ENCODE data around the gene TTC7B.

Gene TTC7B

DNA sequence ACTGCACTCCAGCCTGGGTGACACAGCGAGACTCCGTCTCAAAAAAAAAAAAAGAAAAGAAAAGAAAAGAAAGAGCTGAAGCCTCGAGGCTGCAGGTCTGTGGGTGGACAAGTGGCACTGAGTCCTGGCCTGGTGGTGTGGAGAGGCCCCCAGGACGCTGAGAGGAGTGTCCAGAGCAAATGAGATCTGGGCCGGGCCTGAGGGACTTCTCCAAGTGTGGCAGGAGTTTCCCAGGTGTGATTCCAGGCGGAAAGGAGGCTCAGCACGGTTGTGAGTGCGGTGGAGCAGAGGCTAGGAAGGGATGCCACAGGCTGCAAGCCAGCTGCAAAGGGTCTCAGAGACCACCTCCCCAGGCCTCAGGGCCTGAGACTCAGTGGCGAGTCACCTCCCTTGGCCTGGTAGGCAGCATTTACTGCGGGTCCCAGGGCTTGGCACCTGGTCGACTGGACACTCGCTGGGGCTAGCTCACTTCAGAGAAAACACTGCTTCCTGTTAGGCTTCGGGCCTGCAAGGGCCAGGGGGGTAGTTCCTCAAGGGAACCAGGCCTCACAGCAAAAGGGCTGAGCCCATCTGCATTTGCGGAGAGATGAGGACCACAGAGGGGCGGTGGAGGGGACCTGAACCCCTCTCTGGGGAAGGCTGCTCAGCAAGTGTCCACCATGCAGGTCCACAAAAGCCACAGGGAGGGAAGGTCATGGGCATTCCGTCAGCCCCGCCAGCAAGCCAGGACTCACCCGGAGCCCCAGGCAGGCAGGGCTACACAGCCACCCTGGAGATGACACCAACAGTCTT, 11.7 kb downstream of the TTC7B start:
- DNase-seq: no peak

- DNase-seq: no peak
These were observed 13.0 kb downstream of the TTC7B start for GRCh38 chr14:90803249-90803648.

DNA sequence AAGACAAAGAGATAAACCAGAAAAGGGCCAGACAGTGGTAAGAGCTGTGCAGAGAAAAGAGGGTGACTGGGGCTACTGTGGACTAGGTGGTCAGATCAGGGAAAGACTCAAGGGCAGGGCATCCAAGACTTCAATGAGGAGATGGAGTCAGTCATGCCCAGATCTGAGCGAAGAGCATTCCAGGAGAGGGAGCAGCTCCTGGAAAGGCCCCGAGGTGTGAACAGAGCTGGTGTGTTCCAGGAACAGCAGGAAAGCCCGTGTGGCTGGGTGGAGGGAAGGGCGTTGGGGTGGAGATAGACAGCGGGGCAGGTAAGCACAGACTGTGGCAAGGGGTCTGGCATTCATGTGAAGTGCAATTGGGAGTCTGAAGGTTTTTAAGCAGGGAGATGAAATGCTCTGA, 16.8 kb downstream of the TTC7B start:
- DNase-seq: no peak

- no peak for DNase-seq
These were observed 18.3 kb downstream of the TTC7B start for GRCh38 chr14:90797919-90798318.

GRCh38 chr14:90797451-90797850, 18.8 kb downstream of the TTC7B start:
- DNase-seq: no peak

GRCh38 chr14:90796329-90796728, 19.9 kb downstream of the TTC7B start:
- no peak for DNase-seq

DNA sequence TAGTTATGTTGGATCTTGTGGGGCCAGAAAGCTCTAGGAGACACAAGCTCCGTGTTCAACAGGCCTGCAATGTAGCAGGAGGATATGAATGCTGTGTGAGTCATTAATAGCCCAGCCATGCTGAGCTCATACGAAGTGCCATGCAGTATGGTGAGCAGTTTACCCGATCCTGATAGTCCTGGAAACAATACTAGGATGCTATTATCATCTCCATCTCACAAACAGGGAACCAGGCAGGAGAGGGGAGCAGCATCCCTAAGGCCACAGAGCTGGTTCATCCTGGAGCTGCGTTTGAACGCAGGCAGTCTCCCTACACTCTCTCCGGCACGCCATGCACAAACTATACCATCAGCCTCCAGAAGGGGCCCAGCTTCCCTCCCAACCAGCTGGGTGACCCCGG, 20.5 kb downstream of the TTC7B start:
- no peak for DNase-seq

DNA sequence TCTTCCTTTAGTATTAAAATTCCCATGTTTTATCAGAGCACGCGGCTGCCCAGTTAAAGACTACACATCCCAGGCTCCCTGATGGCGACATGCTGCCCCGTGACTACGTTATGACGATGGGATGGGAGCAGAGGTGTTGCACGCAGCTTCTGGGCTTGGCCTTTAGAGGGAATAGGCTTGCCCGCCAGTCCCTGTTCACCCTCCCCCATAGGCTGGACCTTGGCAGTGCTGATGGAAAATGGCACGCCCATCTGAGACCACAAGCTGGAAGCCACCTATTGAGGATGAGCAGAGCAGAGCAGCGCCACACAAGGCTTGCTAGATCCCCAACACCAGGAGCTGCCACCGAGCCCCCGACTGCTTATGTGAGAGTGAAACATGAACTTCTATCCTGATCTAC, 24.7 kb downstream of the TTC7B start:
- no peak for DNase-seq

- DNase-seq: no peak
These were observed 28.2 kb downstream of the TTC7B start for GRCh38 chr14:90788031-90788430.

- DNase-seq: no peak
These were observed 30.3 kb downstream of the TTC7B start for GRCh38 chr14:90785876-90786450.

DNA sequence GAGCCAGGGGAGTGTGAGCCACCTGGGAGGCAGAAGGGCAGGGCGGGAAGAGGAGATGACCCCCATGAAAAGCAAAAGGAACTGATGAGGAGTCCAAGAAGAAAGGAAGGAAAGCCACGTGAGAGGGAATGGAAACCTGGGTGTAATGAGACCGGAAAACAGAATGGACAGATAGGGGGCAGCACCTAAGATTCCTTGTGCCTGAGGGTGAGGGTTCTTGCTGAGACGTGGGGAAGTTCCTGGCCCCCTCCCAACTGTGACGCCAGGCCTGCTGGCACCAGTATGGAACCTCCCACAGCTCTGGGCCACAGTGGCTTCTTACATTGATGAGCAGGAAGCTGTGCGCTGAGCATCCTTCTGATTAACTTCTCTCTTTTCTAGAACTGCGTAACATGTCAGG, 30.8 kb downstream of the TTC7B start:
- no peak for DNase-seq

GRCh38 chr14:90784621-90785270, 31.5 kb downstream of the TTC7B start:
- no peak for DNase-seq

GRCh38 chr14:90783344-90783743, 32.9 kb downstream of the TTC7B start:
- no peak for DNase-seq

GRCh38 chr14:90782892-90783291, 33.3 kb downstream of the TTC7B start:
- DNase-seq: no peak

GRCh38 chr14:90781876-90782275, 34.4 kb downstream of the TTC7B start:
- no peak for DNase-seq

DNA sequence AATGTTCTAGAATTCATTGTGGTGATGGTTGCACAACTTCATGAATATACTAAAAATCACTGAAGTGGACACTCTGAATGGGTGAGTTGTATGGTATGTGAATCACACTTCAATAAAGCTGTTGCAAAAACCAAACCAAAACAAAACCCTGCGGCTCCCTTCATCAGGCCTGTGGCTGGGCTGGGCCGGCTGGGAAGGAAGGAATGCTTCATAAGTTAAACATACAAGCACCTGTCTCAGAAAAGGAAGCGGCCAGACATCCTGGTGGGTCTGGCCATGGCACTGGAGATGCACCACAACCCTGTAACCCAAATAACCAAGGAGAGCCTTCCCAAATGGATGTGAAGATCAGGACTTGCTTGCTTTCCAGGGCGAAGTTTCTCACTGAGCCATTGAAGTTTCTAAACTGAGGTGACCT, 34.9 kb downstream of the TTC7B start:
- no peak for DNase-seq

DNA sequence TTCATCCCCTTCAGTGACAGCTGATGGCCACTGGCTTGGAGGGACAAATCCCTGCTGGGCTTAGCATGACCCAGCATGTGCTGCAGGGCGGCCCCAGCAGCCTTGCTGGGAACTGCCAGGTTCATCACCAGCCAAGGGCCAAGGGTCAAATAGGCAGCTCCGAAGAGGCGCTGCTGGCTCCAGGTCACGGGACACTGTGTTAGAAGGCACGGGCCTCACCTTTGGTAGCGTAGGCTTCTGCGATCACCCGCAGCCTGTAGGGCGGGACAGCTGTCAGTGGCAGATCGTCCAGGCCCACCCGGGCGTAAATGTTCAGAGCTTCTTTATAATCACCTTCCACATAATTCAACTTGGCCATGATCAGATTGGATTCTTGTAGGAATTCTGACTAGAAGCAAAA, 35.7 kb downstream of the TTC7B start:
- DNase-seq: no peak

- no peak for DNase-seq
These were observed 37.5 kb downstream of the TTC7B start for GRCh38 chr14:90778571-90779255.

DNA sequence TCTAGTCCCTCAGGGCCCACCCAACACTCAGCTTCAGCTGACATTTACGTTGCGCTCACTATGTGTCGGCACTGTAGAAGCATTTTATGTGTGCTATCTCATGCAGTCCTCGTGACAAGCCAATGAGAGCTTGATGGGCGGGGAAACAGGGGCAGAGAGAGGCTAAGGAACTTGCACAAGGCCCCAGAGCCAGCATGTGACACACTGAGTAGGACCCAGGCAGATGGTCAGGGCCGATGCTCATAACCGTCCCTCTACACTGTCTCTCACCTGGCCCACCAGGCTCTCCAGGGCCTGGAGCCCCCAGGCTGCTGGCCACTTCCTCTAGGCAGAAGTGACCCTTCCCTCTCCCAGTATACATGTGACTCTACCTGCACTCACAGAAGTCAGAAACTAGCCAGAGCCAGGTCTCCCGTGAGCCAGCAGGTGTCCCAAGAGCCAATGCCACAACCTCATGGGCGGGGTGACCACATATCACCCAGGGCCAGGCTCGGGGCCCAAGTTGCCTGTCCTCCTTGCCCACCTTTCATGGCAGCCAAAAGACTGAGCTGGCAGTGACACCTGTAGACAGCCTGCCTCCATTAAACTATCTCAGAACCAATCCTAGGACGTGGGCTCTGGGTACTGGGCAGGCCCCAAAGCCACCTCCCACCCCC, 38.3 kb downstream of the TTC7B start:
- DNase-seq: no peak

- no peak for DNase-seq
These were observed 38.9 kb downstream of the TTC7B start for GRCh38 chr14:90777358-90777757.

DNA sequence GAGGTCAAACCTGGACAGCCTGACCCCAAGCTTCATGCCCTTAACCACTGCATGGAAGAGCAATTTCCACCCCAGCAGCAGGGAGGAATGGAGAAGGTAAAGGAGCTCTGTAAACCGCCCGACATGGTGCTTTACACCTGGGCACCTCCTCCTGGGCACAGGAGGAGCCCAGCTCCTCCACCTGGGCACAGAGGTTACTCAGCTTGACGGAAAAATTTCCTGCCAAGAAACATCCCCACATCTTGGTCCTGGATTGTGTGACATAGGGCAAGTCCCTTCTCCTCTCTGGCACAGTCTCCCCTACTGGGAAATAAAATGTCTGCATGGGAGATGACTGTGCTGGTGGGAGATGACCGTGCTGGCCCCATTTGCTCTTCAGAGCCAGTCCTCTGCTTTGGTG, 40.8 kb downstream of the TTC7B start:
- DNase-seq: no peak

GRCh38 chr14:90774316-90774715, 41.9 kb downstream of the TTC7B start:
- DNase-seq: no peak

DNA sequence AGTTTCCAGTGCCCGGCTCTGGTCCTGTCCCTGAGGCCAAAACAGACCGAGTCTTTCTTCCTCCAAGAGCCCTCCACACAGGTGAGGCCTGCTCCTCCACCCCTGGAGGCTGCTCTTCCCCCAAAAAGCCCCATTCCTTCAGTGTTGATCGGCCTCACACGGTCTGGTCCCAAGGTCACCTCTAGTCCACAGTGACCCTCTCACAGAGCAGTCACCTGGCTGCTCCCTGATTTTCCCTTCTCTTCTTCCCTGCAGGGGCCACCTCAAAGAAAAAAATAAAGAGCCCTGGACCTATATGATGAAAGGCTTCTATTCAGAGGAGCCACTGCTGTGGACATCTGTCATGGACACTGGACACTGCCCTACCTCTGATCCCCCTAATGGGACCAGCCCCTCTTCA, 42.5 kb downstream of the TTC7B start:
- DNase-seq: no peak

Data from NCI-H1930 (cell line).